DMS153 (cell line): Measurements from ENCODE around the gene TEKT4.
"Not testable (repeated sequence)": the region's sequence is repeated elsewhere in the genome, so short reads cannot be mapped to it uniquely, and the experiment has no call there.

Experiments
- DNase-seq: peaks from one replicate; lab custom pipeline; 2025; lab: John Stamatoyannopoulos, UW

Gene TEKT4

DNA sequence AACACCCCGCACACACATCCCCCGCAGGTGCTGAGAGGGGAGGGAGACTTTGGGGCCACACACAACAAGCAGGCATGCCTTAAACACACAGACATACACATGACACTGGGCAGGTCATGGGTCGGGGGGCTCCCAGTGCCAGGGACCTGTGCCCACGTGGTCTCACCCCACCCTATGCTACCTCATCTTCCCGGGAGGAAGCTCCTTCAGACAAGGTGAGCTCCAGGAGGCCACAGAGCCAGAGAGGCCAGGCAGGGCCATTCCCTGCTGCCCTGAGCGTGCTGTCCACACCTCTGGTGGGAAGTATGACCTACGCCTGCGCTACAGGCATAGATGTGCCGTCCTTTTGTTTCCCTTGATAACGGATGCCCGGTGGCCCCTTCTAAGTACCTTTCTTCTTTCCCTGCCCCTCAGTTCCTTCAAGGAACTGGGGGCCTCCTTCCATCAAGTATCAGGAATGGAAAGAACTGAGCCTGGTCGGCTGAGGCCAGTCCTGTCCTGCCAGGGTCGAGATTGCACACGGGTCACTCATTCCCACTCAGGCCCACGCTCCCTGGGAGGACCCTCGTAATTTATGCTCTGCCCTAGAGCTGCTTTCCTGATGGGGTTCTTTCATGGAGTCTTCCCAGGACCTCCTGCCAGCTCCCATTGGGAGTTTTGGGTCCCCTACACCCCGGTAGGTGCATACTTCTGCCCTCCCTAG lies 4.7 kb downstream of the TEKT4 start:
- DNase-seq = no peak

DNA sequence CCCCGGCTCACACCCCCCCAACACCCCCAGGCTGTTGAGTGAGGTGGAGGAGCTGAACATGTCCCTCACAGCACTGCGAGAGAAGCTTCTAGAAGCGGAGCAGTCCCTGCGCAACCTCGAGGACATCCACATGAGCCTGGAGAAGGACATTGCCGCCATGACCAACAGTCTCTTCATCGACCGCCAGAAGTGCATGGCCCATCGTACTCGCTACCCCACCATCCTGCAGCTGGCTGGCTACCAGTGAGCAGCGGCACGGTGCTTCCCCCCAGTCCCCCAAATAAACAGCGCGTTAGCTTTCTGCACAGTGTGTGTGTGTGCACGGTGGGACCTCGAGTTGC lies 5.3 kb downstream of the TEKT4 start:
- no peak for DNase-seq

DNA sequence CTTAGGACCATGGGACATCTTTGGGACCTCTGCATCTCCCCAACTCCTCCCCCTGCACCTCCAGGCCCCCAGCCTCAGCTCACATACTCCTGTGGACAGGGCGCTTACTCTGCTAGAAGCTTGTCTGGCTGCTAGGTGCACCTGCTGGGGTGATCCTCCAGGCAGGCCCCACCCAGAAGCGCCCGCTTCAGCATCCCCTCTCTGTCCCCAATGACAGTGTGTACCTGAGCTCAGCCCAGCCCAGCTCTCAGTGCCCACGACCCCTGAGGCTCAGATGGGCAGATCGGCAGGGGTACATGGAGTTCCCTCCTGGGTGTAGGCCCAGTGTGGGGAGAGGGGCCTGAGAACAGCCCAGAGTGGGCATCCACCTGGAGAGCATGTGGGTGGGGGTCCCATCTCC lies 5.9 kb downstream of the TEKT4 start:
- no peak for DNase-seq

DNA sequence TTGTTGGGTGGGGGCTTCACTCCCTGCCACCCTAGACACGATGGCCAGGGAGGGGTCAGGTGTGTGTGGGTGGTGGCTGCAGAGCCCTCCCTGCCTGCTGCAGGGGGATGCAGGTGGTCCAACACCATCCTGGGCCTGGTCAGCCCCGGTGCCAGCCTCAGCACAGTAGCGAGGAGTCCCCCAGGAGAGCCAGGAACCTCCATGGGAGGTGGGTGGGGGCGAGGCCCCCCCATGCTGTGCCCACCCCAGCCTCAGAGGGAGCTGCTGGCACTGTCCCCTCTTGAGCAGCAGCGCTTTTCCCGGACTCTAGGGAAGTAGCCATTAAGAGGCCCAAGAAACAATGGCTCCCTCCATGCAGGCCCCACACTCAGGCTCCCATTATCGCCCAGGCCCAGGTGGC lies 7.3 kb downstream of the TEKT4 start:
- not testable (repeated sequence) for DNase-seq

DNA sequence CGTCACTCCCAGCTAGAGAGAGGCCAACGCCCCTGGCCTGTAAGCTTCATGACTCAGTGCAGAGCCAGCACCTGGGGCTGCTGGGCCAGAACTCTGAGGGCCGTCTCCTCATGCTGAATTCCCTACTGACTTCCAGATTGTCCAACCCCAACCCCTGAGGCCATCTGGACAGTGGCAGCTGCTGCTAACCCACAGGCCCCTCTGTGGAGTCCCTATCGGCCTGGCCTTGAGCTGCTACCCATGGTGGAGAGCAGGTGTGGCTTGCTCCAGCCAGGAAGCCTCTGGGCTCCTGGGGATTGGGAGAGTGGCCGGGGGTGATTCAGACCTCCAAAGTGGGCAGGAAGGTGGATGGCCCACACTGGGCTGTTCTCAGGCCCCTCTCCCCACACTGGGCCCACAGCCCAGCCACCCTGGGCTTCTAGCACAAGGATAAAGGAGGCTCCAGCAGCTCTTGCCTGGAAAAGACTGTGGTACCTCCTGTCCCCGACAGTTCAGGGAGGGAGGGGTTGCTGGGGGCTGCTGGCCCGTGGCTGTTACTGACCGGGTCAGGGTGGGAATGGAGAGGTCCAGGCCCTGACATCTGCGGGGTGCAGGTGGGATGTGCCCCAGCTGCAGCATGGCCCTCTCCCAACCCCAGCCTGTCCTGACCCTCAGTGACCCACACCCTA lies 8.2 kb downstream of the TEKT4 start:
- no peak for DNase-seq

DNA sequence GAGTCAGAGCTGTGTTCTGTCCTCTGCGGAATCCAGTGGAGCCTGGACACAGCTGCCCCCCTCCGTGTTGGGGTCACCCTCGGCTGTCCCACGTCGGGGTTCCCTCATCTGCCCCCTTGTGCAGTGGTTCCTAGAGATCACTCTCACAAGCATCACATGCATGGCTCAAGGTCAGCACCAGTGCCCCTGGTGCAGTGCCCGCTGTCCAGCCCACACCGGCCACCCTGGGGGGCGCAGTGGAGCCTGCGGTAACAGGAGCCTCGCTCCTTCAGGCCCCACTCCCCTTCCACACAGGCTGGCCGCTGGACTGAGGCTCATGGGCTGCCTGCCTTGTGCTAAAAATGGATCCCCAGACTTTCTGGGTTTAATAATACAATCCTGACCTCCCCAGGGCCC lies 8.8 kb downstream of the TEKT4 start:
- no peak for DNase-seq

DNA sequence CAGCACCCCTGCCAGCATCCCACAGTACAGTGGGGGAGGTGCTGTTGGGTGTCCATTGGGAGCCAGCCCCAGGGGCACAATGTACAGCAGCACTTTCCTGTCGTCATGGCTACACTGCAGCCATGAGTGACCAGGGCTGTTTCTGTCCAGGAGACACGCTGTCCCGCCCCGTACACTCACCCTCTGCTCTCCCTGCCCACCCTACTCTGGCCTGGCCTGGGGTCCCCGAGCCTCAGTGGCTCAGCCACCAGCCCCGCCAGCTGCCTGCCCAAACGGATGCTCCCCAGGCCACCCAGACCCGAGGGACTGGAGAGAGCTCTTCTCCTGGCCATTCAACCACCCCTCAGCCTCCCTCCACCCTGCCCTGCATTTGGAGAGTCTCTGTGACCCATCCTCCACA lies 9.3 kb downstream of the TEKT4 start:
- no peak for DNase-seq

DNA sequence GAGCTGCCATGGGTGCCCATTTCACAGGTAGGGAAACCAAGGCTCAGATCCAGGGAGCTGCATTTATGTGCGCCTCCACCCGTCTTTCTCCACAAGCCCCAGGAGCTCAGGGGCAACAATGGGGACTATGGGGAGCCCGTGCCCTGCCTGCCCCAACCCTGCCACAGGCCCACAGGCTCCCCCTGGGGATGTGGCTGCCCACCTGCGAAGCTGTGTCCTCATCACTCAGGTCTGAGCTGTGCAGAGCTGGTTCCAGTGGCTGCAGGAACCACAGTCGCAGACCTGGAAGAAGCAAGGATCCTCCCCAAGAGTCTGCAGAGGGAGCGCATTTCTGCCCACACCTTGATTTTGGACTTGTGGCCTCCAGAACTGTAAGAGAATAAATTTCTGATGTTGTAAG lies 9.8 kb downstream of the TEKT4 start:
- no peak for DNase-seq

DNA sequence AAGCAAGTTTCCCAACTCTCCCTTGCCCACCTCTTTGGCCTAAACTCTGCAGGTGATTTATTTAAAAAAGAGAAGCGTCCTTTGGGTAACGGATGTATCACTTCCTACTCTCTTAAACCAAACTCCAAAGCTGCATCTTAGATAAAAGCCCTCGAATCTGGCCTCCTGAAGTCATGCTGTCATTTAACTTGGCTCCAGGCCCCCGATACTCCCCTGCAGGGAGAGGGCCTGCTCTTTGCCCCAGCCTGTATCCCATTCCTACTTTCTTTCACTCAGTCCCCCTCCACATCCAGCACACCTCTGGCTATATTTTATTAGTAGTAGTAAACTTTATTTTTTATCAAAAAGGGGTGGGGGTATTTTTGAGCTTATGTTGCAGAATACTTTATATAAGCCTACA lies 19.0 kb downstream of the TEKT4 start:
- DNase-seq = no peak

DNA sequence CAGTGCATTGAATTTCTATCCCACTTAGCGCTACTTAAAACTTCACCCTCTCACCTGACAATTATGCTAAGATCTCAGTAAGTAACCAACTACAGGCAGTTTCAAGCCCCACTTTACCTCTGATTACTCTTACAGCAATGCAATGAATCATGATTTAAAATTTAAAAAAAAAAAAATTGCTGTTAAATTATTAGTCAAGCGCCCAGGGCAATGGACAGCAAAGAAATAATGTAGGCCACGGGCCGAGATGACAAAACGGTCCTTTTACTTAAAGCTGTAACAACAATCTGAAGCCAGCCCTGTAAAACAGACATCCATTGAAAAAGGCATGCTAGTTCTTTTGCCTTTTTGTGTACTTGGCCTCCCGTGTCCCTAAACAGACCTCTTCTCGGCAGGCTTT lies 24.0 kb downstream of the TEKT4 start:
- not testable (repeated sequence) for DNase-seq

DNA sequence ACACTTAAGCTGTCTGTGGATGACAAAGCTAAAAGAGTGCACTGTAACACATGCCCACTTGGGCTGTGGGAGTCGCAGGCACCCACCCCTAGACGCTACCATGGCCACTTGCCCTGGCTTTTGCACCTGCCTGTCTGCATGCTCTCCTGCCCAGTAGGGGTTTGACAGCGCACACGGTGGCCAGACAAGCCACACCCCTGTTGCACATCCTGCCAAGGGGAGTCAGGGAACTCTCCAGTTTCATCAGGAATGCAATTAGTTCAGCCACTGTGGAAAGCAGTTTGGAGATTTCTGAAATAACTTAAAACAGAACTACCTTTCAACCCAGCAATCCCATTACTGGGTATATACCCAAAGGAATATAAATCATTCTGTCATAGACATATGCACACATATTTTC lies 35.7 kb downstream of the TEKT4 start:
- DNase-seq = not testable (repeated sequence)

DNA sequence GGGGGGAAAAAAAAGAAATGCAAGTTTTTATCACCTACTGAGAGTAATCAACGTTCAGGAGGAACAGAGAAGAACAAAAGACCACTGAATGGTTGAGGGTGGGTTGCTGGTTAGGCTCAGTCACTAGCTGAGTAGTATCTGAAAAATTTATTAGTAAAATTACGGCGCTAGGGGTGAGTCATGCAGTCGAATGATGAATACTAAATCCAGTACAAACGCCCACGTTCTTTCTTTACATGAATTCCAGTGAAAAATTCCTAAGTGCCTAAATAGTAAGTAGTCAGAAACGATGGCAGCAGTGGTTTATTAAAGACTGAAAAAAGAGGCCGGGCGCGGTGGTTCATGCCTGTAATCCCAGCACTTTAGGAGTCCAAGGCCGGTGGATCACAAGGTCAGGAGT lies 52.0 kb downstream of the TEKT4 start:
- DNase-seq = no peak

DNA sequence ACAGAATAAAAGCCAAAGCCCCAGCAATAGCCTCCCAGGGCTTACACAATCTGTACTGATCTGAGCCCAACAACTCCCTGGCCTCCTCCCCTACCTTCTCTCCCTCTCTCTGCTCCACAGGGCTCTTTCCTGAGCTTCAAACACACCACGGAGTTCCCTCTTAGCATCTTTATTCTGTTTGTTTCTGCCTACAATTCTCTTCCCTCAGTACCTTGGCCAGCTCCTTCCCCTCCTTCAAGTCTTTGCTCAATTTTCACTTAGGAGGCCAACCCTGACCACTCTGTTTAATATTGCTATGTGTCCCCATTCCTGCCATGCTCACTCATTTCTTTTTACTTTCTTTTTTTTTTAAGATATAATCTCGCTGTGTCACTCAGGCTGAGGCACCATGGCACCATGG lies 53.8 kb downstream of the TEKT4 start:
- DNase-seq = not testable (repeated sequence)
